Mammary epithelial cell (primary cell): Measurements from ENCODE around the gene ALK.

Experiments
- CTCF ChIP-seq, 2 donors: IDR thresholded peaks in 1 of 2; conservative IDR thresholded peaks in 1 of 2; 2 replicates each; pipeline ENCODE4 v1.5.1; 2011 to 2012; ENCODE audit warnings: inconsistent platforms in 2 of 2, low read length in 2 of 2, mild to moderate bottlenecking in 2 of 2, control low read depth in 1 of 2, low read depth in 1 of 2; ENCODE audit not compliant: insufficient read depth in 1 of 2; ENCODE audit errors: extremely low read depth in 1 of 2
- EZH2 ChIP-seq: IDR thresholded peaks from 2 replicates; pipeline ENCODE4 v1.6.1; 2012; ENCODE audit warnings: low read length, inconsistent platforms, borderline replicate concordance

GRCh38 chr2:29532436-29532835 is 388.9 kb downstream of the ALK start:
- TF ChIP-seq CTCF (conservative IDR thresholded peaks at IDR 0.05 in 1 of 2, IDR thresholded peaks at IDR 0.05 in 1 of 2; ENCODE audit: extremely low read depth in 1 of 2, insufficient read depth in 1 of 2, low read depth in 1 of 2, low read length in 2 of 2) (no peak), EZH2 (no peak)
